Left colon (tissue), 2 donors: ENCODE measurements around the gene DPYD. TPM values are rescaled to one million over a fixed set of nuclear protein-coding genes. Genes with fewer than 3 reads are reported as not detected.

Source experiments
- ATAC-seq: fragments of 200-7000 bp; cut with Tn5 transposase; one replicate; pipeline ENCODE4 v1.9.1; 2020; ENCODE audit warnings: mild to moderate bottlenecking, moderate library complexity
- DNase-seq, 2 donors: peaks; one replicate each; pipeline ENCODE4 v3.0.0-alpha.2; 2020
- intact Hi-C, 2 donors: fragments of 100-400 bp; cut with DNase I in 1 of 2; cut with micrococcal nuclease in 1 of 2; formaldehyde crosslinking; loops; one replicate each; pipeline versions ENCODE4 v1.11.2 to v1.14.0; 2022; cut with DNase I, micrococcal nuclease
- total RNA-seq, 2 donors: library from RNA; stranded (reverse); fragmentation: NEBNext Ultra II Directional; extraction: Animal tissue kit (Norgen Biotek cat#: 25700); gene quantifications; one replicate each; pipeline ENCODE4 v1.2.1, GENCODE V29; 2021
- donor health status: DM: no; HTN: no; CAD: no.
- donor health status: DM: yes; HTN: yes; CAD: no.

The DPYD gene
- total RNA-seq, 2 donors from 2014 or later: 10.6 to 12.9 TPM

DNA sequence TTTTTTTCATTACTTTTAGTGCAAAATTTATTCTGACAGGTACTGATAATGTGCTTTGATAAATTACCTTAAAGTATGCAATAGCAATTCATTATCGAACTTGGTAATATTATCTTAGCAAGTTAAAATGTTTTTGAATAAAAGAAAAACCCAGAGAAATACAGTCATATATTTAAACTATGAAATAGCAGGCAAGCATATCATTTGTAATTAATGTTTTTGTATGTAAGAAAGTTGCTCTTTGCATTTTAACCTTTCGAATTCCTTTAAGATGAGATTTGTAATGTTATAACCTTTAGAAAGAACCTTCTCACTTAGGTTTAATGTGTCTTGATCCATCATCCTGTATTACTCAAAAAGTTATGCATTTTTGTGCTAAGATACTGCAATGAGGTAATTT is 613.7 kb downstream of the DPYD start:
- DNase-seq: no peak
- no peak for ATAC-seq
- intact Hi-C loops: no loop called here

- ATAC-seq: no peak
- intact Hi-C loops: no loop called here
- no peak for DNase-seq
These were observed 614.3 kb downstream of the DPYD start for GRCh38 chr1:97306504-97306903.

DNA sequence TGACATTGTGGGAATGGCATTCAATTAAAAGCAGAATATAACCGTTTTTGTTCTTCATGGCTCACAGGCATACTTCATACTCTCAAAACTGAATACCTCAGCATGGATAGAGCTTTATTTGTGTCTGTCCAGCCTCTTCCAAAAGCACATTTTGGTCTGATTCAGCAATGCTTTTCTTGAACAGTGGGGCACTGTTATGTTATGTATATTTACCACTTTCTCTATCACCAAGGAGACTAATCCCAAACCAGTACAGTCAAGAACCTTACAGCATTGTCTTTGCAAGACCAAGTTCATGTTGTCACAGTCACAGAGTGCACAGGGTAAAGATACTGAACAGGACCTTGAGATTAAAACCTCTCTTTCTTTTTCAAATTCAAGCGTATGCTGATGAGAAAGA is 616.5 kb downstream of the DPYD start:
- DNase-seq: no peak
- ATAC-seq: no peak
- intact Hi-C loops: no loop called here

- DNase-seq (no peak), ATAC-seq (no peak)
- intact Hi-C loops: no loop called here
These were observed 621.9 kb downstream of the DPYD start for GRCh38 chr1:97298966-97299365.

DNA sequence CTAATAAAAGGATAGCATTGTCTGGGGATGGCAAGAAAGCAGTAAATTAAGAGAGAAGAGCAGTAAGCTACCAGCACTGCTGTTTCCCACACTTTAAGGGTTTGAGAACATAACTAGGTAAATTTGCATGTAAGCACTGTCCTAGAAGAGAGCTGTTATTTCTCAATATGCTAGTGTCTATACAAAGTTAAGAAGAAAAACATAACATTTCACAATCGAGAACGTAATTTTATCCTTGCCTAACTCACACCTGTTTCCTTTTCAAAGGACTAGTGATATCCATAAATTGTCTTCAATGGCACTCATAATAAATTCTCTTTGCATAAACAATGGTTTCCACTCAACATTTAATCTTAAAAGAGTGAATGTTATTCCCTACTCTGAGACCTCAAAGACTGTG is 623.2 kb downstream of the DPYD start:
- no peak for ATAC-seq
- DNase-seq: no peak
- intact Hi-C loops: no loop called here

GRCh38 chr1:97281962-97282361 is 638.9 kb downstream of the DPYD start:
- intact Hi-C loops: no loop called here
- DNase-seq: no peak
- no peak for ATAC-seq

DNA sequence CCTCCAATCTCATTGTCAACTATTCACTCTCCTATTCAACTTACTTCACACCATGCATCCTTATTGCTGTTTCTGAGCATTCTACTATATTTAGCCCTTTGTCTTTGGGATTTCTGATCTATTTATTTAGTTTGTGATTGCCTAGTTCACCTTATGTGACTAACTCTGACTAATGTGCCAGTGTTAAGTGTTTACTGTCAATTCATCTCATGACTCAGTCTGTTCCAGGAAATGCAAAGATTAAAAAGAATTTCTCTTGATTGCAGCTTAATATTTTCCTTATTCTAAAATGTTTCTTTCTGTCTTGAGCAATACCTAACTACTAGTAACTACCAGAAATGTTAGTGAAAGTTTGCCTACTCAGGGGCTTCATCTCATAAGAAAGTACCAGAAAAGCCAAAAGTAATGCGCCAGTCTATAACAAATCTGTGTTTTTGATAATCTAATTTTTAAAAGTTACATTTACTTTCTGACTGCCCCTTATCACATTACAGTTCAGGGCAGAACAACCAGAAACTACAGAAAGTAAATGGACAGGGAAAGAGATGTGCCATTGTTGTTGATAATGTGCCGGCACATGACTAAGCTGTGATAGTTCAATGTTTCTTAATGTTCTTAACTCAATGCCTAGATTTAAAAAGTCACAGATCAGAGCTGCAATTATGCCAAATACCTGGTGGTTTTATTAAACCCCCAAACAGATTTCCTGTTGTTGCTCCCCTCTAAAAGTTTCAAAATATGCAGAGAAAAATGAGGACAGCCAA is 642.8 kb downstream of the DPYD start:
- intact Hi-C loops: no loop called here
- ATAC-seq (peak; percentile 45), DNase-seq (no peak)

DNA sequence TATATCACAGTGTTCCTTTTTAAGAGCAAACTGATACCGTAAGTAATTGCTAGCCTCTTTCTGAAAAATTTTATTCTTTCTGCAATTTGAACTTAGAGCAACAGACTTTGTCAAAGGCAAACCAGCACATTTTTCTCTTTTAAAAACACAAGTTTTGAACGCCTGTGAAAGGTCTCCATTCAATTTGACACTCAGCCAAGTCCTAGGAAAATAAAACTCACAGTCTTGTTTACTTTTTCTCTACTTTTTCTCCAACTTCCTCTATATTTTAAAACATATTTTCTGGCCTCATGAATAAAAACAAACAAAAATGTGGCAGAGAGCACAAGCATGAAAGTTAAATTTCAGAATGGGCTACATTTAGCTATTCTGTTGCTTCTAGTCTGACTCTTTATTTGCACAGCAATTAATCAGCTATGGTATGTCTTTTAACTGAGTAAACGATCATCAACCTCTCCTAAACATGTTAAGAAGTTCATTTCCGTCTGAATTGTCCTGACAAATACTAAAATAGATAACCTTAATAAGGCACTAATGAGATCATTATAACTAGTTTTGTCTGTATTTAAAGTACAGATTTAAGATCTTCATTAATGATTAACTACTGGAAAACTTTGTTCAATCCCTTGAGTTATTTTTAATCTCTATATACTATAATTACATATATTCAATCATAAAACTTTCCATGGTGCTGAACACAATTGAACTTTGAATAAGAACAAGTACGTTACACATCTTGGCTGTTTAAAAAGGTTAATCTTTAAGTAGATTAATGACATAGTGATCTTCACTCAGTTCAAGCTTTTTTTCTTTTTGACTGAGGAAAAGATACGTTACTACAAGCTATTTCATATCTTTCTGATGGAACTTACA is 648.7 kb downstream of the DPYD start:
- no peak for ATAC-seq
- intact Hi-C loops: no loop called here
- DNase-seq: no peak

DNA sequence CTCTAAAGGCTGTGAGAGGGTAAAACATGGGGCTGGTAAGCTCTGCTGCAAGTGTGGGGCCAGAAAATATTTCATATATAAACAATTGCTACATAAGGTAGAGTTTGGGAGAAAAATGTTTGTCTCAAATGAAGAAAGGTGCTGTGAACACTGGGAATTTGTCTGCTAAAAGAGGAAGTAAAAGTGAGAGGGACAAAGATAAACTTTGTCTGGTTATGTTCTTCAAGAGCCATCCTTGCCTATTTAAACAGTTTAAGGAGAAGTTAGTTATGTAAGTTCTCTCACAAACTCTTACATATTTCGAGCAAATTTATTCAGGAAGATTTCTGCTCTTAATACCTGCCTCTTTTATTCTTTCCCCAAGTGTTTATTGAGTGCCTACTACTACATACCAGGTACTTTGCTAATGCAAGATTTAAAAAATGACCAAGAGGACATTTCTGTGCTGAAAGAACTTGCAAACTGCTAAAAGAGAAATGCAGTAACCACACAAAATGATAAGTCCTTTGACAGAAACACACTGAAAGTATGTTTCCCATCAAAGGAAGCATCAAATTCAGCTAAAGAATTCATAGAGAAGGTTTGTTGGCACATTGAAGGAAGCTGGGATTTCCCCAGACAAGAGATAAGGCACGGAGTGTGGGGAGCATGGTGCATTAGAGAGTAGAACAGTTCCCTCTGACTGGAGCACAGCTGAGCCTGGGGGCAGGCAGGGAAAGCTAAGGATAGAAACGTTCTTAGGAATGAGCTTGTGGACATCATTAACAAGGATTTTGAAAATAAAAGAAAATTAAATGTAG is 650.1 kb downstream of the DPYD start:
- ATAC-seq: no peak
- intact Hi-C loops: no loop called here
- no peak for DNase-seq

DNA sequence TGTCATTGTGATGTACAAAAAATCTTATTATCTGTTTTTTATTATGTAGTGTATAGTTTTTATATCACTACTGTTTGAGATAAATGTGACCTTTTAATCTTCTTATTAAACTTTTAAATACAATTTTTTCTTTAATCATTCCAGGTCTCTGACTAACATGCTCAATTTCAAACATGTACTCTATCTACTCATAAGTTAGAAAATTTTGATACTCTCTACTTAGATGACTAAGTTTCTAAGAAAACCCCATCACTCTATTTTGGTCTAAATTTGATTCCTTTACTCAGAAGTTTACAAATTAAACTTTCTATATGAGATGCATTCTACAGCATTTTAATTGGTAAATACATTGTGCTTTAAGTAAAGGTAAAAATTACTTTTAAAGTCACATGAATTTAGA is 655.2 kb downstream of the DPYD start:
- intact Hi-C loops: no loop called here
- ATAC-seq (no peak), DNase-seq (no peak)

DNA sequence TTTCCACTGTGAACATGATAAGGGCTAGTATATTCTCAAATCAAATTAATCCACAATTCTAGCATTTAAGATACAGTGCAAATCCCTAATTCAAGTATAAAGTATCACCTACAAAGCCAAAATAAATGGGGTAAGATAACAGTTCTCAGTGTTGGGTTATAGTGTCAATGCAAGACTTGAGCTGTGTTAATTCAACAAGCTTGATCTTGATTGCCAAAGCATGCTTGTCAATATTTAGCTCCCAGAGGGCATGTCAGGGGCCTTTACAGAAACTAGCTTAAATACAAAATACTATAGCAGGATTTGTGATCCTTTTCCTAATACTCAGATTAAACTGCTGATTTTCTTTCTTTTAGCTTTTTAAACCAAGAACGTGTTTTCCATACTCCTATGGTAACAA is 658.0 kb downstream of the DPYD start:
- ATAC-seq (no peak), DNase-seq (no peak)
- intact Hi-C loops: no loop called here

GRCh38 chr1:97258597-97258996 is 662.2 kb downstream of the DPYD start:
- intact Hi-C loops: no loop called here
- DNase-seq (no peak), ATAC-seq (no peak)

DNA sequence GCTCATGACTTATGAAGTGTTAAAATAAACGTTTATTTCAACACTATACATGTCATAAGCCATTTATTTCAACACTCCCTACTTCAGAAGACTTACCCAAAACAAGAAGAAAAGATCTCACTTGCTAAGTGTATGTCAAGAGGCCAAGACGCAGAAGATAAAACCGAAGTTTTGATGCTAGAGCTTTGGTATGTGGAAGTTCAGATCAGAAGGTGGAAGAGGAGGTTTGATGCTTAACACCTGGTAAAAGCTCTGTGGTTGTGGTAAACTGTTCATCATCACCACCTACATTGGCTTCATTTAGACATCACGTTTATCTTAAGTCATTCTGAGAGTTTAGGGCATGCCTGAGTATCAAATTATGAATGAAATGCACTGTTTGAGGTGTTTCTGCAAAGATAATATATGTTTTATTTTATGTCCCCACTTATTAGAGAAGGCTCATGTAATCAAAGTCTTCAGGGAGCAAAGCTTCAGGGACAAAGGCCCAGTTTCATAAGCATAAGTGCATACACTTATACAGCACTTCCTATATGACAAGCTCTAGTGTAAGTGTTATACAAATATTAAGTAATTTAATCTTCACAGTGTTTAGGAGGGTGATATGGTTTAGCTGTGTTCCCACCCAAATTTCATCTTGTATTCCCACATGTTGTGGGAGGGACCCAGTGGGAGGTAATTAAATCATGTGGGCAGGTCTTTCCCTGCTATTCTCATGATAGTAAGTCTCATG is 665.9 kb downstream of the DPYD start:
- ATAC-seq (no peak), DNase-seq (no peak)
- intact Hi-C loops: no loop called here

DNA sequence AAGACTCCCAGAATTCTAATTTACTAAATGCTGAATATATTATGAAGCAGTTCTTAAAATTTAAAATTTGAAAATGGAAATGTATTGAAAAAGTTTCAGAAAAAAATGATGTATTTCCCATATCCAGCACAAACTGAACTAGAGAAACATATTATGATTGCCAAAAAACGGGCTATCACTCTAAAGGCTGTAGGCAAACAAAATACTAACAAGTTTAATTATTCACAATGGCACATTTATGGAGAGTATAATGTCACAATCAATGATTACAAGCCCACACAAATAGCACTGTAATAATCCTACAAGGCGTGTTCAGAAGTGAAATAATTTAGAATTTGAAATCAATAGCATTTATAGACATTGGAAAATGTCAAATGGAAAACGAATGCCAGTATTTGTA is 667.9 kb downstream of the DPYD start:
- no peak for DNase-seq
- ATAC-seq: no peak

DNA sequence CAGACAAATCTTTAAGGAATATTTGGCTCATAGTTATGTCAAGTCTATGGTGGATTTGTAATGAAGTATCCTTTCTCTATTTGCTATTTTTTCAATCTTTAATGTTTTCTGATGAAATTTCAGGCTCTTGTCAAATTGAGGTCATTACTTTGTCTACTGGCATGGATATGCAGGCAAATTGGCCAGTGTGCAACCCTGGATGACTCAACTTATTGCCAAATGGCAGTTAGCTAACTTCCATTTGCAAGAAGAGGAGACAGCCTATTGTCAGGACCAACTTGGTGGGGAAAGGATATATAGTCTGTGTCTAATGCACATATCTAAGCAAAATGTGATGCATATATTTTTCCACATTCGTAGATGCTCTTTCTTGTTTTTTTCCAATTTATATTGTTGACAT is 668.8 kb downstream of the DPYD start:
- DNase-seq (no peak), ATAC-seq (no peak)
- intact Hi-C loops: no loop called here

More for the DNA sequence above, 667.9 kb downstream of the DPYD start:
- intact Hi-C loops: no loop called here

DNA sequence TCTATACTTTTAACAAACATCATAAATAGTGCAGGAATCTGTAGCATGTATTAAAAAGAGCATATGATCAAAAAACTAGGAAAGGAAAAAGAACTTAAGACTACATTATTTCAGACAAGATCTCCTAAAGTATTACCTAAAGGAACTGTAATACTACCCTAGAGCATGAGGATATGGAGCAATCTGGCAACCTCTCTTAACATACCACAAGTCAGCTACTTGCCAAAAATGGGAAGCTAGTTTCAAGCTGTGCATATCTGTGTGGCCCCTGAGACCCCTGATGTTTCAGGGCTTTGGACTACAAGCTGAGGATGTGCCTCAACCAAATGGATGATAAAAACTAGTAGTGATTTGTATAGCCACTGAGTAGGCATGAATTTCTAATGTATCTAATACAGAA is 673.6 kb downstream of the DPYD start:
- no peak for DNase-seq
- intact Hi-C loops: no loop called here
- ATAC-seq: no peak

DNA sequence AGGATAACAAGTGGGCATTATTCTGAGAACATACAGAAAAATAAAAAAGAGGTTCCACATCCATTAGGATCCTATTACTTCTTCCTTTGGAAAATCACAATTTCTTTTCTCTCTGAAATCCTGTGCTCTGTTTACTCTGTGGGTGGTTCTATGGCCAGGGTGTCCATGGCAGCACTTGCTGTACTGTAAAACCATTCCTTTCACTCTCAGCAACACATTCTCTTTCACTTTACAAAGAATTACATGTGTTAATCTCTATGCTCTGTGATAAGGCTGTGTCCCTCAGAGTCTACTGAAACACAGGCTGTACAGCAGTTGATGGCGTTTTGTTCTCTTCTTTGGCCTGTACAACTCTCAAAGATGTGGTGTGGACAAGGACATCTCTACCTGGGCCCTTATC is 675.2 kb downstream of the DPYD start:
- intact Hi-C loops: no loop called here
- ATAC-seq (peak; percentile 58), DNase-seq (no peak)

DNA sequence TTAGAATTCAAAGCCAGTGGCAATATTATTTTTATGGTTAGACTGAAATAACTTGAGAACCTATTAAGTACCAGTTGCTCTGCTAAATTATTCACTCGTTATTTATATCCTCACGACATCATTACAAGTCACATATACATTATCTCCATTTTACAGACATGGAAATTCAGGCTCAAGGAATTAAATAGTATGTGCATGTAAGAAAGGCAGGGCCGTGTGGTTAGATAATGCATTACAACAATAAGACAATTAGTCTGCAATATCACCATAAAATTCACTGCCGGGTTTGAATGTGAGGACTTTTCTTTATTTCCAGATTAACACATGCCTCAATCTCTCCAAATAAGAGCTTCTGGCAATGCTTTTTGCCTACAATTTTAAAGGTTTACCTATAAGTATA is 675.8 kb downstream of the DPYD start:
- ATAC-seq: no peak
- no peak for DNase-seq

GRCh38 chr1:97243973-97244560 is 676.8 kb downstream of the DPYD start:
- ATAC-seq: no peak
- DNase-seq: no peak
- intact Hi-C loops: no loop called here

More for the DNA sequence above, 675.8 kb downstream of the DPYD start:
- intact Hi-C loops: no loop called here
